K562 (cell line): ENCODE data around the gene CDCP2. TPM values are rescaled to one million over a fixed set of nuclear protein-coding genes. Genes with fewer than 3 reads are reported as not detected.
A peak's percentile ranks its signal among the peaks of the same experiment; 100 is the strongest.

Experiments used
- ATAC-seq: fragments of 200-7000 bp; cut with Tn5 transposase; 3 replicates; pipeline ENCODE4 v1.9.1; 2020; ENCODE audit warnings: moderate library complexity
- BruUV-seq: library from RNA; stranded (reverse); fragments of 400-500 nt; replicated peaks from 2 replicates; lab custom pipeline; 2021; lab: Mats Ljungman, UMichigan
- CTCF ChIA-PET: fragments of 300-600 bp; formaldehyde crosslinking; extraction: SDS; loops from one replicate; lab custom pipeline; 2021; ENCODE audit warnings: low intra/inter-chr PET ratio; lab: Yijun Ruan, JAX
- POLR2A ChIA-PET: fragments of 300-600, 350-650 bp; sonication (Branson Sonifier 250); formaldehyde crosslinking; extraction: SDS; loops from one replicate; lab custom pipeline; 2021; ENCODE audit warnings: antibody characterized with exemption, inconsistent platforms; lab: Yijun Ruan, JAX
- DNase-seq, 4 experiments: peaks; one replicate each; pipeline versions ENCODE4 v3.0.0 to v3.0.0-alpha.2; 2011 to 2018; ENCODE audit warnings: low spot score in 3 of 4, mixed read lengths in 3 of 4; ENCODE audit errors: extremely low read depth in 1 of 4
- FAIRE-seq: peaks from 2 replicates; lab custom pipeline; 2011; peaks lifted over from hg19 to GRCh38; lab: Jason Lieb, UNC
- H2AFZ ChIP-seq: 2 replicates; pipeline ENCODE4 v1.6.0; 2011; ENCODE audit warnings: low read depth, low read length, control low read depth, inconsistent platforms
- H3K27ac ChIP-seq: fragments of 200-600 bp; 3 replicates; pipeline ENCODE4 v1.8.0; 2011; ENCODE audit warnings: low read depth, mild to moderate bottlenecking, control low read depth, inconsistent platforms, low read length, moderate library complexity, mixed read lengths; ENCODE audit errors: extremely low read depth
- H3K27me3 ChIP-seq, 2 experiments: fragments of 300-600 bp in 1 of 2; 2 replicates in 1 of 2; 3 replicates in 1 of 2; pipeline versions ENCODE4 v1.6.0 to v1.8.0; 2011; ENCODE audit warnings: inconsistent platforms in 2 of 2, low read length in 2 of 2, mild to moderate bottlenecking in 1 of 2, mixed read lengths in 1 of 2, moderate library complexity in 1 of 2; ENCODE audit not compliant: control insufficient read depth in 2 of 2, insufficient read depth in 2 of 2
- H3K36me3 ChIP-seq: fragments of 300-600 bp; 3 replicates; pipeline ENCODE4 v1.8.0; 2011; ENCODE audit warnings: mild to moderate bottlenecking, low read length, inconsistent platforms; ENCODE audit not compliant: control insufficient read depth, insufficient read depth
- H3K4me1 ChIP-seq, 2 experiments: fragments of 200-600 bp in 1 of 2; replicated peaks in 1 of 2; 2 replicates in 1 of 2; 3 replicates in 1 of 2; pipeline versions ENCODE4 v1.5.1 to v1.8.0; 2011; ENCODE audit warnings: inconsistent platforms in 2 of 2, low read length in 2 of 2, mild to moderate bottlenecking in 1 of 2, mixed read lengths in 1 of 2, moderate library complexity in 1 of 2; ENCODE audit not compliant: control insufficient read depth in 2 of 2, insufficient read depth in 2 of 2
- H3K4me2 ChIP-seq: 2 replicates; pipeline ENCODE4 v1.6.1; 2011; ENCODE audit warnings: low read length, control low read depth, inconsistent platforms, mixed read lengths; ENCODE audit not compliant: insufficient read depth
- H3K4me3 ChIP-seq: fragments of 200-600 bp; sonication (generic), shearing (Covaris generic); 2 replicates; pipeline ENCODE4 v1.5.1; 2016; ENCODE audit warnings: control low read depth, inconsistent platforms
- H3K79me2 ChIP-seq: fragments of 200-600 bp; 3 replicates; pipeline ENCODE4 v1.8.0; 2011; ENCODE audit warnings: low read length, inconsistent platforms; ENCODE audit not compliant: control insufficient read depth, insufficient read depth
- H3K9ac ChIP-seq, 2 experiments: 2 replicates each; pipeline versions ENCODE4 v1.6.0 to v1.6.1; 2011; ENCODE audit warnings: low read depth in 2 of 2, low read length in 2 of 2, control low read depth in 1 of 2, inconsistent platforms in 1 of 2, mild to moderate bottlenecking in 1 of 2, mixed read lengths in 1 of 2; ENCODE audit not compliant: insufficient read depth in 1 of 2
- H3K9me1 ChIP-seq: one replicate; pipeline ENCODE4 v1.6.0; 2011; ENCODE audit warnings: inconsistent platforms, mild to moderate bottlenecking, low read length, moderate library complexity; ENCODE audit not compliant: control insufficient read depth, insufficient read depth
- H3K9me3 ChIP-seq: replicated peaks from 2 replicates; pipeline ENCODE4 v1.5.1; 2011; ENCODE audit warnings: low read depth, low read length, inconsistent platforms; ENCODE audit not compliant: control insufficient read depth, insufficient read depth
- H4K20me1 ChIP-seq: replicated peaks from 2 replicates; pipeline ENCODE4 v1.6.1; 2011; ENCODE audit warnings: low read length, inconsistent platforms, mixed read lengths; ENCODE audit not compliant: control insufficient read depth, insufficient read depth
- DACH1 ChIP-seq: fragments of 450-650 bp; IDR thresholded peaks from 2 replicates; pipeline ENCODE4 v1.6.1; 2018; ENCODE audit not compliant: partially characterized antibody
- FOXJ3 ChIP-seq: sonication (generic); formaldehyde crosslinking; IDR thresholded peaks from 2 replicates; pipeline ENCODE4 v1.4.0; 2020; ENCODE audit warnings: mild to moderate bottlenecking, missing genetic modification reagents
- THAP12 ChIP-seq: fragments of 250-450 bp; sonication (Bioruptor Pico); IDR thresholded peaks from 2 replicates; pipeline ENCODE4 v1.9.0; 2021; ENCODE audit warnings: mild to moderate bottlenecking, inconsistent platforms
- ZFP36 ChIP-seq: fragments of 150-350 bp; IDR thresholded peaks from 2 replicates; pipeline ENCODE4 v1.6.1; 2018; ENCODE audit warnings: low read length, low read depth; ENCODE audit not compliant: partially characterized antibody
- ZNF277 ChIP-seq: fragments of 250-450 bp; sonication (Bioruptor Pico); IDR thresholded peaks from 2 replicates; pipeline ENCODE4 v1.8.0; 2022; ENCODE audit warnings: inconsistent platforms, mild to moderate bottlenecking, moderate library complexity, borderline replicate concordance
- WGBS: fragments of 100-300 bp; shearing (Covaris generic); methylation state at CpG from one replicate; pipeline ENCODE4 v1.1.6; 2016; ENCODE audit warnings: low coverage, mixed read lengths; ENCODE audit not compliant: insufficient coverage; ENCODE audit errors: missing lambda C conversion rate; 5-methylcytosine and 5-hydroxymethylcytosine counted together
- in situ Hi-C: fragments of 300-500 bp; cut with MboI; formaldehyde crosslinking; loops from 4 replicates; pipeline ENCODE4 v1.15.0; 2018; ENCODE audit warnings: inconsistent platforms, mixed read lengths
- intact Hi-C: fragments of 100-400 bp; cut with micrococcal nuclease; formaldehyde crosslinking; loops from 2 replicates; pipeline ENCODE4 v1.14.2; 2022
- polyA plus RNA-seq, 8 experiments: library from polyadenylated mRNA; depleted of rRNA in 4 of 8; stranded (reverse) in 5 of 8; unstranded in 3 of 8; fragments of >200 nt; fragmentation: Nextera tagmentation in 2 of 8; fragmentation: Illumina TruSeq in 1 of 8; extraction: Ambion mirVana in 2 of 8; extraction: Trizol in 1 of 8; gene quantifications; 2 replicates each; pipeline versions ENCODE4 v1.2.1 to v1.2.3, GENCODE V29; 2011 to 2014; ENCODE audit warnings: inconsistent platforms in 1 of 8, missing spikeins in 1 of 8
- total RNA-seq, 7 experiments: library from RNA; depleted of rRNA in 6 of 7; stranded (reverse); fragments of >200 nt in 6 of 7; fragmentation: Illumina TruSeq in 2 of 7; extraction: Trizol in 2 of 7; gene quantifications; 2 replicates each; pipeline versions ENCODE4 v1.2.1 to v1.2.3, GENCODE V29; 2011 to 2021; ENCODE audit warnings: low replicate concordance in 1 of 7

The CDCP2 gene
- total and polyA plus RNA-seq, 9 of the 15 experiments (the other 6 are each of a cell fraction or from before 2014, with no cell fraction given): not detected

- in situ Hi-C loops (no loop called here), intact Hi-C loops (no loop called here)
- Histone ChIP-seq H3K9me3 (no peaks in the 10 kb centered on the region; the same call in 1 of the 2 replicates), H3K9me1 (no peaks in the 10 kb centered on the region), H3K4me1 (no peaks in the 10 kb centered on the region), H3K27ac (no peak overlapping the region), H3K79me2 (no peaks in the 10 kb centered on the region), H2AFZ (no peak overlapping the region), H3K4me2 (no peak overlapping the region), H3K9ac (no peak overlapping the region), H3K27me3 (no peaks in the 10 kb centered on the region), H3K4me3 (no peak overlapping the region), H4K20me1 (no peaks in the 10 kb centered on the region), H3K36me3 (peaks cover 49% of the 10 kb centered on the region)
- no peak for DNase-seq
- ChIA-PET POLR2A (interaction anchor here (1.2 kb wide), 1 partner anchor 9 kb away, joined by 4 read pairs; the partner anchor contains the start of genes CYB5RL and MRPL37), CTCF (interaction anchor here (1.1 kb wide), 1 partner anchor 298 kb away, joined by 6 read pairs; no protein-coding TSS in a partner anchor)
- no peak for TF ChIP-seq FOXJ3 (CRISPR knock-in tag)
- peak; percentile 14 for TF ChIP-seq ZFP36
- ATAC-seq: no peak
- WGBS: 71% methylated on average over 1 of the region's 1 CpG
- no peak for FAIRE-seq
- no TSS peak for BruUV-seq
Measured at GRCh38 chr1:54191525-54191924, 38.7 kb upstream of the CDCP2 start.

GRCh38 chr1:54190526-54190925, 37.7 kb upstream of the CDCP2 start:
- H3K9me3 ChIP-seq: no peaks in the 10 kb centered on the region; the same call in 1 of the 2 replicates
- H3K4me2 ChIP-seq: no peak overlapping the region
- ChIA-PET POLR2A (interaction anchor here (0.5 to 1.5 kb wide), 3 partner anchors 9 to 83 kb away, joined by 3 to 7 read pairs (median 3); partner anchors contain the start of genes CYB5RL and MRPL37), CTCF (interaction anchor here (1.1 kb wide), 1 partner anchor 299 kb away, joined by 6 read pairs; no protein-coding TSS in a partner anchor)
- H3K9ac ChIP-seq: no peak overlapping the region
- no peak overlapping the region for H2AFZ ChIP-seq
- H3K9me1 ChIP-seq: no peaks in the 10 kb centered on the region
- DNase-seq (no peak), FAIRE-seq (peak; percentile 23), ATAC-seq (no peak)
- no peak overlapping the region for H3K27ac ChIP-seq
- intact Hi-C loops (no loop called here), in situ Hi-C loops (no loop called here)
- no peaks in the 10 kb centered on the region for H3K27me3 ChIP-seq
- H3K4me1 ChIP-seq: no peaks in the 10 kb centered on the region
- WGBS: 84% methylated on average over 9 of the region's 9 CpGs
- H3K4me3 ChIP-seq: no peak overlapping the region
- H4K20me1 ChIP-seq: no peaks in the 10 kb centered on the region
- no peaks in the 10 kb centered on the region for H3K79me2 ChIP-seq
- H3K36me3 ChIP-seq: peaks cover 45% of the 10 kb centered on the region
- BruUV-seq: no TSS peak
- TF ChIP-seq THAP12 (CRISPR knock-in tag) (0 out of 2 replicates have a peak, but pooled peaks have one; percentile 21), ZNF277 (CRISPR knock-in tag) (no peak), DACH1 (no peak)
